H9 (cell line): ENCODE measurements around the gene MC1R. TPM values are rescaled to one million over a fixed set of nuclear protein-coding genes. Genes with fewer than 3 reads are reported as not detected.

Experiments
- DNase-seq: peaks from one replicate; pipeline ENCODE4 v3.0.0-alpha.2; 2017
- H2AFZ ChIP-seq: one replicate; pipeline ENCODE4 v1.6.1; 2013; ENCODE audit warnings: mild to moderate bottlenecking, low read length, control low read depth, moderate library complexity
- H2AK5ac ChIP-seq: 2 replicates; pipeline ENCODE4 v1.6.1; 2013; ENCODE audit warnings: low read length, control low read depth, mixed read lengths; ENCODE audit not compliant: insufficient read length
- H2BK120ac ChIP-seq: one replicate; pipeline ENCODE4 v1.6.1; 2013; ENCODE audit warnings: low read depth, mild to moderate bottlenecking, low read length, control low read depth, inconsistent platforms; ENCODE audit not compliant: poor library complexity, severe bottlenecking
- H2BK12ac ChIP-seq: 2 replicates; pipeline ENCODE4 v1.6.1; 2013; ENCODE audit warnings: low read length, control low read depth, mixed read lengths, low read depth; ENCODE audit not compliant: insufficient read length
- H2BK15ac ChIP-seq: 2 replicates; pipeline ENCODE4 v1.6.1; 2013; ENCODE audit warnings: low read depth, low read length, control low read depth
- H2BK20ac ChIP-seq: one replicate; pipeline ENCODE4 v1.6.1; 2013; ENCODE audit warnings: low read depth, mild to moderate bottlenecking, low read length, control low read depth, inconsistent platforms; ENCODE audit not compliant: poor library complexity, severe bottlenecking
- H2BK5ac ChIP-seq: 2 replicates; pipeline ENCODE4 v1.6.1; 2013; ENCODE audit warnings: low read length, control low read depth, mixed read lengths; ENCODE audit not compliant: insufficient read length
- H3K14ac ChIP-seq: 2 replicates; pipeline ENCODE4 v1.6.1; 2013; ENCODE audit warnings: low read length, control low read depth; ENCODE audit not compliant: insufficient read depth
- H3K18ac ChIP-seq: 2 replicates; pipeline ENCODE4 v1.6.1; 2013; ENCODE audit warnings: low read depth, mild to moderate bottlenecking, mixed read lengths, low read length, control low read depth; ENCODE audit not compliant: insufficient read length
- H3K23ac ChIP-seq: 2 replicates; pipeline ENCODE4 v1.6.1; 2013; ENCODE audit warnings: low read length, control low read depth, mixed read lengths, low read depth; ENCODE audit not compliant: insufficient read length
- H3K23me2 ChIP-seq: 2 replicates; pipeline ENCODE4 v1.6.1; 2013; ENCODE audit warnings: low read depth, mild to moderate bottlenecking, mixed read lengths, low read length, control low read depth; ENCODE audit not compliant: insufficient read length, poor library complexity, severe bottlenecking
- H3K27ac ChIP-seq: 2 replicates; pipeline ENCODE4 v1.5.1; 2013; ENCODE audit warnings: low read length, control low read depth, mixed read lengths, low read depth; ENCODE audit not compliant: insufficient read length
- H3K27me3 ChIP-seq: 2 replicates; pipeline ENCODE4 v1.6.1; 2013; ENCODE audit warnings: low read length, control low read depth, inconsistent platforms; ENCODE audit not compliant: insufficient read depth
- H3K4ac ChIP-seq: 2 replicates; pipeline ENCODE4 v1.6.1; 2013; ENCODE audit warnings: low read depth, mild to moderate bottlenecking, control low read depth, inconsistent platforms, low read length, moderate library complexity
- H3K4me1 ChIP-seq: 2 replicates; pipeline ENCODE4 v1.6.1; 2013; ENCODE audit warnings: low read length, control low read depth, inconsistent platforms; ENCODE audit not compliant: insufficient read depth
- H3K4me2 ChIP-seq: 2 replicates; pipeline ENCODE4 v1.6.1; 2013; ENCODE audit warnings: low read length, control low read depth, mixed read lengths; ENCODE audit not compliant: insufficient read length, insufficient read depth
- H3K56ac ChIP-seq: 2 replicates; pipeline ENCODE4 v1.6.1; 2013; ENCODE audit warnings: low read depth, mild to moderate bottlenecking, mixed read lengths, low read length, control low read depth; ENCODE audit not compliant: insufficient read length
- H3K79me1 ChIP-seq: 2 replicates; pipeline ENCODE4 v1.6.1; 2013; ENCODE audit warnings: low read depth, mild to moderate bottlenecking, moderate library complexity, low read length, control low read depth, inconsistent platforms; ENCODE audit not compliant: insufficient read depth, poor library complexity, severe bottlenecking
- H3K79me2 ChIP-seq: 2 replicates; pipeline ENCODE4 v1.6.1; 2013; ENCODE audit warnings: low read length, control low read depth, inconsistent platforms; ENCODE audit not compliant: insufficient read depth
- H3K9ac ChIP-seq: 2 replicates; pipeline ENCODE4 v1.6.1; 2013; ENCODE audit warnings: low read length, control low read depth, mixed read lengths; ENCODE audit not compliant: insufficient read length; ENCODE audit errors: extremely low read depth
- H3K9me3 ChIP-seq: one replicate; pipeline ENCODE4 v1.6.1; 2013; ENCODE audit warnings: low read depth, low read length, inconsistent platforms; ENCODE audit not compliant: control insufficient read depth
- H3T11ph ChIP-seq: one replicate; pipeline ENCODE4 v1.6.1; 2013; ENCODE audit warnings: mild to moderate bottlenecking, low read length, control low read depth, inconsistent platforms
- H4K20me1 ChIP-seq: one replicate; pipeline ENCODE4 v1.6.1; 2013; ENCODE audit not compliant: control insufficient read depth, insufficient read length, insufficient read depth
- H4K5ac ChIP-seq: 2 replicates; pipeline ENCODE4 v1.6.1; 2013; ENCODE audit warnings: low read depth, mild to moderate bottlenecking, mixed read lengths, low read length, control low read depth; ENCODE audit not compliant: insufficient read length
- H4K8ac ChIP-seq: replicated peaks from 2 replicates; pipeline ENCODE4 v1.6.1; 2013; ENCODE audit warnings: low read length, control low read depth, mixed read lengths, low read depth; ENCODE audit not compliant: insufficient read length
- H4K91ac ChIP-seq: 2 replicates; pipeline ENCODE4 v1.6.1; 2013; ENCODE audit warnings: low read depth, mild to moderate bottlenecking, moderate library complexity, mixed read lengths, low read length, control low read depth; ENCODE audit not compliant: insufficient read length
- H3K27ac Mint-ChIP-seq, 3 experiments: 2 replicates in 2 of 3; 3 replicates in 1 of 3; pipeline ENCODE4 v1.8.0; 2020 to 2021; ENCODE audit warnings: mixed read lengths in 3 of 3, mild to moderate bottlenecking in 1 of 3, moderate library complexity in 1 of 3
- H3K27me3 Mint-ChIP-seq: 2 replicates; pipeline ENCODE4 v1.8.0; 2021; ENCODE audit warnings: low read depth, mild to moderate bottlenecking, moderate library complexity, mixed read lengths
- H3K36me3 Mint-ChIP-seq, 3 experiments: 2 replicates in 2 of 3; 3 replicates in 1 of 3; pipeline ENCODE4 v1.8.0; 2020 to 2021; ENCODE audit warnings: low read depth in 3 of 3, mixed read lengths in 3 of 3; ENCODE audit not compliant: insufficient read depth in 1 of 3
- H3K4me1 Mint-ChIP-seq, 2 experiments: 2 replicates each; pipeline ENCODE4 v1.8.0; 2020; ENCODE audit warnings: mixed read lengths in 2 of 2
- H3K4me3 Mint-ChIP-seq, 2 experiments: 2 replicates in 1 of 2; 3 replicates in 1 of 2; pipeline ENCODE4 v1.8.0; 2020 to 2021; ENCODE audit warnings: mild to moderate bottlenecking in 2 of 2, mixed read lengths in 2 of 2, moderate library complexity in 1 of 2
- H3K9me3 Mint-ChIP-seq, 2 experiments: 2 replicates in 1 of 2; 3 replicates in 1 of 2; pipeline ENCODE4 v1.8.0; 2020; ENCODE audit warnings: mild to moderate bottlenecking in 2 of 2, mixed read lengths in 2 of 2, moderate library complexity in 1 of 2
- CTCF ChIP-seq: fragments of 200-600 bp; sonication (generic); conservative IDR thresholded peaks from 3 replicates; pipeline ENCODE4 v1.8.0; 2021; ENCODE audit warnings: antibody characterized with exemption, mild to moderate bottlenecking
- WGBS: extraction: QIAGEN DNeasy Blood & Tissue Kit; methylation state at CpG from one replicate; pipeline ENCODE4 v1.1.7; 2013; ENCODE audit warnings: missing lambda C conversion rate, low lambda C conversion rate, mixed read lengths; ENCODE audit not compliant: insufficient read length; ENCODE audit errors: extremely low coverage; 5-methylcytosine and 5-hydroxymethylcytosine counted together
- total RNA-seq: library from RNA; stranded (reverse); gene quantifications from 2 replicates; pipeline ENCODE4 v1.2.1, GENCODE V29; 2021

MC1R gene
- total RNA-seq, 1 experiment from 2014 or later, result 4.7 TPM

GRCh38 chr16:89899879-89900481 is 18.7 kb upstream of the MC1R start:
- H2BK5ac ChIP-seq, result no peak overlapping the region
- no peaks in the 10 kb centered on the region for H3K79me2 ChIP-seq
- H3K18ac ChIP-seq, result no peak overlapping the region
- H3K9ac ChIP-seq, result no peak overlapping the region
- no peaks in the 10 kb centered on the region for H3K9me3 ChIP-seq
- H3K4me1 ChIP-seq, result no peaks in the 10 kb centered on the region
- no peaks in the 10 kb centered on the region for H3K79me1 ChIP-seq
- H3K23ac ChIP-seq, result no peak overlapping the region
- no peak overlapping the region for H3K27ac ChIP-seq
- H2BK120ac ChIP-seq, result no peak overlapping the region
- H4K5ac ChIP-seq, result no peak overlapping the region
- H2AFZ ChIP-seq, result no peak overlapping the region
- H4K8ac ChIP-seq, result no peak overlapping the region
- H3K27me3 Mint-ChIP-seq, result no peaks in the 10 kb centered on the region
- no peaks in the 10 kb centered on the region for H3K4me1 Mint-ChIP-seq
- peaks cover 25 to 58% (median 56%) of the 10 kb centered on the region in 3 experiments for H3K36me3 Mint-ChIP-seq
- H3T11ph ChIP-seq, result no peak overlapping the region
- H2BK20ac ChIP-seq, result no peak overlapping the region
- H3K9me3 Mint-ChIP-seq, result no peaks in the 10 kb centered on the region
- no peak overlapping the region for H3K4ac ChIP-seq
- no peaks in the 10 kb centered on the region for H3K27me3 ChIP-seq
- no peak for TF ChIP-seq CTCF
- H4K20me1 ChIP-seq, result no peaks in the 10 kb centered on the region
- H3K23me2 ChIP-seq, result no peaks in the 10 kb centered on the region
- H3K4me2 ChIP-seq, result no peak overlapping the region
- no peak overlapping the region for H3K14ac ChIP-seq
- H4K91ac ChIP-seq, result no peak overlapping the region
- H2BK12ac ChIP-seq, result no peak overlapping the region
- no peak overlapping the region for H2AK5ac ChIP-seq
- H3K27ac Mint-ChIP-seq, result peak overlapping the region in 2 of 3 experiments; percentile 46 to 59; a peak in 1 of 7 replicates
- H3K56ac ChIP-seq, result no peak overlapping the region
- no CpG with 5 or more reads among the region's 20 CpGs for WGBS
- H2BK15ac ChIP-seq, result no peak overlapping the region
- H3K4me3 Mint-ChIP-seq, result peak overlapping the region in 1 of 2 experiments; percentile 36; a peak in 1 of 5 replicates
- DNase-seq, result no peak
